Activated T-cell treated with anti-CD3 and anti-CD28 coated beads, Interleukin-2, amount 50 U/mL, for 4 hours (primary cell): ENCODE results near the gene FLRT3. TPM values are rescaled to one million over a fixed set of nuclear protein-coding genes. Genes with fewer than 3 reads are reported as not detected.

Source experiments
- ATAC-seq, 2 donors: fragments of 200-7000 bp; cut with Tn5 transposase; one replicate each; pipeline ENCODE4 v1.10.0; 2021
- DNase-seq: peaks from one replicate; pipeline ENCODE4 v3.0.0-alpha.2; 2020
- H3K27me3 Mint-ChIP-seq: one replicate; pipeline ENCODE4 v1.8.0; 2021; ENCODE audit warnings: low read depth, mixed read lengths
- H3K36me3 Mint-ChIP-seq: one replicate; pipeline ENCODE4 v1.8.0; 2022; ENCODE audit warnings: mixed read lengths; ENCODE audit not compliant: insufficient read depth
- H3K4me1 Mint-ChIP-seq: one replicate; pipeline ENCODE4 v1.8.0; 2021; ENCODE audit warnings: low read depth, mixed read lengths
- H3K4me3 Mint-ChIP-seq: one replicate; pipeline ENCODE4 v1.8.0; 2021; ENCODE audit warnings: mild to moderate bottlenecking, moderate library complexity, mixed read lengths
- H3K9me3 Mint-ChIP-seq: one replicate; pipeline ENCODE4 v1.8.0; 2021; ENCODE audit warnings: mixed read lengths
- total RNA-seq, 3 donors: library from RNA; stranded (reverse); gene quantifications; one replicate each; pipeline ENCODE4 v1.2.1, GENCODE V29; 2021

The FLRT3 gene
- total RNA-seq, 3 donors from 2014 or later = not detected

DNA sequence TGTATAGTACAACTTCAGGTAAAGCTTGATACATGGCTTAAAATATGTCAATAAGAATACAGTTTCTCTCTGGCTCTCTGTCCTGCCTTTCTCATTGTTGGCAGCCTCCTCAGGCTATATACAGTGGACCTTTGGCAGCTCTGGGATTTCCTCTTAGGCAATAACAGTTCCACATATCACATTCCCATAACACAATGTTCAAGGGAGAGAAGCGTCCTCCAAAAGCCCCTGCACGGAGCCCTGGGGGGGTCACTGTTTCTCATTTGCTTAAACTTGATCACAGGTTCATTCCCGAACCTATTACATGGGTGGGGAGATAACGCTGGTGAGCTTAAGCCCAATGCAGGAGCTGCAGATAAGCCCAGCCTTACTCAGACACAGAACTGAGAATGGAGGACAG, 4.4 kb upstream of the FLRT3 start:
- H3K27me3 Mint-ChIP-seq = no peaks in the 10 kb centered on the region
- H3K9me3 Mint-ChIP-seq = no peaks in the 10 kb centered on the region
- DNase-seq (no peak), ATAC-seq (no peak)
- H3K36me3 Mint-ChIP-seq = no peaks in the 10 kb centered on the region
- H3K4me1 Mint-ChIP-seq = no peaks in the 10 kb centered on the region
- no peak overlapping the region for H3K4me3 Mint-ChIP-seq

- no peak for ATAC-seq
- Mint-ChIP-seq H3K36me3 (no peaks in the 10 kb centered on the region), H3K4me3 (no peak overlapping the region), H3K9me3 (no peaks in the 10 kb centered on the region), H3K4me1 (no peaks in the 10 kb centered on the region), H3K27me3 (no peaks in the 10 kb centered on the region)
- DNase-seq = no peak
Observed at GRCh38 chr20:14336686-14337085, 726 bp downstream of the FLRT3 start.

DNA sequence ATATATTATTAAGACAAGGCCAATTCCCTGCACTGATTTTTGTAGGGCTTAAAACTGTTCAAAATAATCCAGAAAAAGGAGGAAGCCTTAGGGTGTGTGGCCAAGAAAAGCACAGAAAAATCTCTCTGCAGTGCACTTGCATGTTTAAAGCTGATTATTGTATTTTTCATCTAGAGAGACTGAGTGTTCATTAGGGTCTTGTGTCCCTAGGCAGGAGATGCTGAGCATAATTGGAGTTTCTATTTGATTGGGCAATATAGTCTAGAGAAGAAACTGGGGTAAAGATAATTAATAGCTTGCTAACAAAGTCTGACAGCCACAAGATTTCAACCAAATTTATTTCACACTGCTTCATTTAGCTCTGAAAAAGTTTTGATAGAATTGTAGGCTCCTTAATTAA, 2.4 kb downstream of the FLRT3 start:
- H3K4me3 Mint-ChIP-seq = no peak overlapping the region

DNA sequence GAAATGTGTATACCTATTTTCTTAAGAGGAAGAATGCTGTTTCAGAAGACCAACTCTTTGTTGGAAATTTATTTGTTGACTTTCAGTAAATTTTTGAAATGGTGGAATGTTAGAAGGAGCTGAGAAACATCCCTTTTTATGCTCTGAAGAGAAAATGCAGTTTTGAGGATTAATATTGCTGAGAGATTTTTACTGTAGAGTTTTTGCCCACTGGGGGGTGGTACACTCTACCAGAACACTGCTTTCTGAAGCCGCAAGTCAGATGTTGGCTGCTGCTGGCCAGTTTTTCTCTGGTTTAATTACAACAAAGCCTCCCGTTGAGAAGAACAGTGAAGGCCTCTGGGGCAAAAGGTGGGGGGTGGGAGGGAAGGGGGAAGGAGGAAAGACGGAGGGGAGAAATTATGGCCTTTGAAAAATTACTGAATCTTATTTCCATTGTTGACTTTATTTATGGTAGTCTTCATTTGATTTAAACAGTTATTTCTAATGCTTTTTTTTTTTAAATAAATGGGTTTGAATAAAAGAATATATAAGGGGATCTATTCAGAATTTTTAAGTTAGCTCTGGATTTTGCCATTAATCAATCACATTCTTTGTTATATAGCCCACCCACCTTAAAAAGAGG, 3.0 kb downstream of the FLRT3 start:
- Mint-ChIP-seq H3K9me3 (peaks cover 4% of the 10 kb centered on the region), H3K4me1 (no peaks in the 10 kb centered on the region), H3K27me3 (no peaks in the 10 kb centered on the region), H3K4me3 (no peak overlapping the region), H3K36me3 (no peaks in the 10 kb centered on the region)
- ATAC-seq (no peak), DNase-seq (no peak)

More for the DNA sequence above, 2.4 kb downstream of the FLRT3 start:
- DNase-seq = no peak
- Mint-ChIP-seq H3K36me3 (no peaks in the 10 kb centered on the region), H3K9me3 (peaks cover 2% of the 10 kb centered on the region), H3K4me1 (no peaks in the 10 kb centered on the region), H3K27me3 (no peaks in the 10 kb centered on the region)
- ATAC-seq = no peak

- no peak overlapping the region for H3K4me3 Mint-ChIP-seq
- no peaks in the 10 kb centered on the region for H3K27me3 Mint-ChIP-seq
- no peaks in the 10 kb centered on the region for H3K4me1 Mint-ChIP-seq
- no peaks in the 10 kb centered on the region for H3K36me3 Mint-ChIP-seq
- peaks cover 4% of the 10 kb centered on the region for H3K9me3 Mint-ChIP-seq
- ATAC-seq (no peak), DNase-seq (no peak)
Observed at GRCh38 chr20:14333721-14334120, 3.7 kb downstream of the FLRT3 start.

DNA sequence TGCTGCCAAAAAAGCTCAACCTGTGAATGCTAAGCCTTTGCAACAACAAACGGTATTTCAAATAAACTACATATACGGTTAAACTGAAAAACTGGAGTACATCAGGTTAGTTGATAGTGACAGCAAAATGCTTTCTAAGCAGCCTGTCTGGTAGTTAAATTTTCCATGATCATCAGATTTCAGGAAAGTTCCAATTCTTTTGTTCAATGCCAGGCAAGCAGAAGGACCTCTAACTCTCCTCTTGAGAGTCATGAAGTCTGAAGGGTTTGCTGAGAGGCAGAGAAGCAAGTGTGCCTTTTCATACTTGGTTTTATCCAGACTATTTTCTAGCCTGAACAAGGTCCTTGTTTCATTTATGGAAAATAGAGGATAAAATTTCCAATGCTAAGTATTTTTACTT, 4.5 kb downstream of the FLRT3 start:
- no peak for DNase-seq
- no peaks in the 10 kb centered on the region for H3K4me1 Mint-ChIP-seq
- H3K36me3 Mint-ChIP-seq = no peaks in the 10 kb centered on the region
- no peak for ATAC-seq
- H3K9me3 Mint-ChIP-seq = peaks cover 4% of the 10 kb centered on the region
- no peaks in the 10 kb centered on the region for H3K27me3 Mint-ChIP-seq
- H3K4me3 Mint-ChIP-seq = no peak overlapping the region

DNA sequence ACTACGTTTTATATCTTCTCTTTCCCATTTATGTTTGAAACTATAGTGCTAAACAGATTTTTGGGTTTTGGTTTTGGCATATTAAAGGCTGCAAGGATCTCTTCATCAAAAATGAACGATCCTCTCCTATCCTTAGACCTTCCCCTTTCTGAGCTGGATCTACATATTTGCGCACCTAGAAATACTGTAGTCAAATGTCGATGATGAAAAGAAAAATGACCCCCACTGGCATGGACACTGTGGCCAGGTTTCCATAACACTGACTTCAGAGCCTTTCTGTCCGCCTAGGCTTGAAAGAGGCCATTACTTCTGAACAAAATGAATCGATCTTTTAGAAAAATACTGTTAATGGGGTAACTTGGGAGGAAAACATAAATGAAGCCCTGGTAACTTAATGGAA, 5.8 kb downstream of the FLRT3 start:
- ATAC-seq (no peak), DNase-seq (no peak)
- no peaks in the 10 kb centered on the region for H3K4me1 Mint-ChIP-seq
- H3K36me3 Mint-ChIP-seq = no peaks in the 10 kb centered on the region
- no peaks in the 10 kb centered on the region for H3K27me3 Mint-ChIP-seq
- H3K4me3 Mint-ChIP-seq = no peak overlapping the region
- peaks cover 4% of the 10 kb centered on the region for H3K9me3 Mint-ChIP-seq

DNA sequence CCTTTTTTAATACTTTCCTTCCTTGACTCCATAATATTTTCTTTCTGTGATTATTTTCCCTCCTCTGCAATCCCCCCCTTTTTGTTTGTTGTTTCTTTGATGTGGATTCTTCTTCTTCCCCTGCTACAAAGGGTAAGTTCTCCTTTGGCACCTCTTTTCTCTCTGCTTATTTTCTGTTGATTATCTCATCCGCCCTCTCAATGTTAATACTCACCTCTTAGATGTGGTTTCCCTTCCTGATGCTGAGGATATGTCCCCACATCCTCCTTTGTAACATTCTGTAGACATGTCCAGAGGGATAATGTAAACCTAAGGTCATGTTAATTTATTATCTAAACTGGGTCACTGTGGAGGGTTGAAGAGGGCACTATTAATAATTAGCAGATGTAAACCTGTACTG, 17.7 kb downstream of the FLRT3 start:
- Mint-ChIP-seq H3K9me3 (peaks cover 15% of the 10 kb centered on the region), H3K36me3 (no peaks in the 10 kb centered on the region), H3K4me1 (no peaks in the 10 kb centered on the region), H3K27me3 (no peaks in the 10 kb centered on the region), H3K4me3 (no peak overlapping the region)
- no peak for ATAC-seq
- no peak for DNase-seq

GRCh38 chr20:14313341-14314020, 23.9 kb downstream of the FLRT3 start:
- Mint-ChIP-seq H3K36me3 (no peaks in the 10 kb centered on the region), H3K9me3 (peaks cover 4% of the 10 kb centered on the region), H3K4me3 (no peak overlapping the region), H3K4me1 (no peaks in the 10 kb centered on the region), H3K27me3 (no peaks in the 10 kb centered on the region)
- no peak for ATAC-seq
- no peak for DNase-seq

DNA sequence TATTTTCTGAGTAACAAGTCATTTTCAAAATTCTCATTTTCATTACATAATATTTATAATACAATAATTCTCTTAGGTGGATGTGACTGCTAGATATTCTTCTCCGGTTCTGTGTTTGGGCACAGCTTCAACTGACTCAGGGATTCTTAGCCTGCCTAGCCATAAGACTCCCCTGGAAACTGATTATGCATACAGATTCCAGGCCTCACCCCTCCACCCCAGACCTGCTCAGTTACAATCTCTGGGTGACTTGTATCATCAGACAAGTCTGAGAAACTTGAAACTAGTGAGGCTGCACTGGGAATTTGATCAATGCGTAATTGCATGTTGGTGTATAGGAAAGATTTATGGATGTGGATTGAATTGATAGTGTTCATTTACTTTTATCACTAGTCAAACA, 25.4 kb downstream of the FLRT3 start:
- no peak for DNase-seq
- peaks cover 4% of the 10 kb centered on the region for H3K9me3 Mint-ChIP-seq
- no peak for ATAC-seq
- H3K4me3 Mint-ChIP-seq = no peak overlapping the region
- no peaks in the 10 kb centered on the region for H3K36me3 Mint-ChIP-seq
- H3K4me1 Mint-ChIP-seq = no peaks in the 10 kb centered on the region
- H3K27me3 Mint-ChIP-seq = no peaks in the 10 kb centered on the region

- no peak for DNase-seq
- no peaks in the 10 kb centered on the region for H3K27me3 Mint-ChIP-seq
- H3K36me3 Mint-ChIP-seq = no peaks in the 10 kb centered on the region
- no peak for ATAC-seq
- H3K4me3 Mint-ChIP-seq = no peak overlapping the region
- H3K9me3 Mint-ChIP-seq = peaks cover 4% of the 10 kb centered on the region
- no peaks in the 10 kb centered on the region for H3K4me1 Mint-ChIP-seq
Observed at GRCh38 chr20:14310977-14311627, 26.3 kb downstream of the FLRT3 start.

DNA sequence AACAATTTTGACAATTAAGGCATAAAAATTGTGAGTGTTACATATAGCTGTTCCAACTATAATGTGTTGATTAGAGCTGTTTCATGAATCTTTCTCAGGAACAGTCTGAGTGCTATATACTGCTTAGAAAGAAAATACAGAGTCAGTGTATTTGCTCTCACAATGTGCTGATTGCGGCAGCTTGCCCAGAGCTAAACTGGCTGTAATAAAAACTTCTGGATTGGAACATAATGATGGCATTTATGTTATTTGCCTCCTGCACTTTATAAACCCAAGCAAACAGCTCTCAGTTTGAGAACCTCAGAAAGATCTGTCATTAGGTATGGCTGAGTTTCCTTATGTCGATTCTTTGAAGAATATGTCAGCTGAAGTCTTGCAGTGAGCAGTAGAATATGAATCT, 29.5 kb downstream of the FLRT3 start:
- no peaks in the 10 kb centered on the region for H3K36me3 Mint-ChIP-seq
- H3K4me3 Mint-ChIP-seq = no peak overlapping the region
- H3K9me3 Mint-ChIP-seq = peaks cover 14% of the 10 kb centered on the region
- DNase-seq = no peak
- H3K4me1 Mint-ChIP-seq = no peaks in the 10 kb centered on the region
- H3K27me3 Mint-ChIP-seq = no peaks in the 10 kb centered on the region
- no peak for ATAC-seq

DNA sequence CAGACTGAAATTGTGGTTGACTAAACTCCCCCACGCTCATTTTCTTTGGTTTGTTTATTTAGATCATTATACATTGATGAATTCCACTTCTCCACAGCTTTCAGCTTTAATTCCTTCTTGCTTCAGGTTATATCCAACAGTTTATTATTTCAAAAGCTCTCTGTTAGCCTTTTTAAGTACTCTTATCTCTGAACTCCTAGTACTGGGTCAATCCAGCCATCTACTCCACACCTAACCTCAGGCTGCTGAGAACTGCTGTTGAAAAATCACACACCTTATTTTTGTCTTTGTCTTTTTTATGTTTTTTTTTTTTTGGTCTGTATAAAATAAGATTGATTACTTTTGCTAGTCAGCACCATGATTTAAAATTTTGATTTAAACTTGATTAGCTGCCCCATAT, 32.9 kb downstream of the FLRT3 start:
- ATAC-seq (no peak), DNase-seq (no peak)
- H3K4me3 Mint-ChIP-seq = no peak overlapping the region
- H3K4me1 Mint-ChIP-seq = no peaks in the 10 kb centered on the region
- H3K9me3 Mint-ChIP-seq = peaks cover 14% of the 10 kb centered on the region
- H3K27me3 Mint-ChIP-seq = no peaks in the 10 kb centered on the region
- no peaks in the 10 kb centered on the region for H3K36me3 Mint-ChIP-seq

- Mint-ChIP-seq H3K4me1 (no peaks in the 10 kb centered on the region), H3K27me3 (no peaks in the 10 kb centered on the region), H3K36me3 (no peaks in the 10 kb centered on the region), H3K4me3 (no peak overlapping the region), H3K9me3 (peaks cover 15% of the 10 kb centered on the region)
- no peak for DNase-seq
- ATAC-seq = no peak
Observed at GRCh38 chr20:14303651-14304050, 33.8 kb downstream of the FLRT3 start.

GRCh38 chr20:14303106-14303505, 34.3 kb downstream of the FLRT3 start:
- Mint-ChIP-seq H3K4me1 (no peaks in the 10 kb centered on the region), H3K27me3 (no peaks in the 10 kb centered on the region), H3K4me3 (no peak overlapping the region), H3K9me3 (peaks cover 18% of the 10 kb centered on the region), H3K36me3 (no peaks in the 10 kb centered on the region)
- ATAC-seq = no peak
- DNase-seq = no peak
